ENCODE data around the gene PRR20A. TPM values are rescaled to one million over a fixed set of nuclear protein-coding genes. Genes with fewer than 3 reads are reported as not detected.

PRR20A gene
- total and polyA plus RNA-seq, 2 of the 4 experiments (the other 2 are of a cell fraction) = not detected

GRCh38 chr13:57138988-57139387 lies 1.7 kb upstream of the PRR20A start:
- Histone ChIP-seq H3K56ac (ENCODE audit: extremely low read depth, insufficient read depth, low read length) (no peak overlapping the region), H3K27me3 (ENCODE audit: control insufficient read depth, insufficient read depth, low read length) (no peaks in the 10 kb centered on the region), H4K8ac (ENCODE audit: low read depth in 2 of 2, low read length in 2 of 2) (no peak overlapping the region), H3K27ac (ENCODE audit: insufficient read depth, low read length) (no peak overlapping the region), H2BK5ac (ENCODE audit: low read depth, low read length, poor library complexity, severe bottlenecking) (no peak overlapping the region), H2AFZ (replicated peaks; ENCODE audit: low read length, poor library complexity) (no peak overlapping the region), H3K79me1 (ENCODE audit: low read depth in 1 of 2, low read length in 2 of 2) (no peaks in the 10 kb centered on the region), H3K4me3 (ENCODE audit: insufficient read depth, low read depth, low read length) (no peak overlapping the region), H3K4me2 (ENCODE audit: low read depth, low read length) (no peak overlapping the region), H3K4me1 (ENCODE audit: control insufficient read depth, insufficient read depth, low read length) (no peaks in the 10 kb centered on the region), H3K14ac (replicated peaks; ENCODE audit: low read depth, low read length) (no peak overlapping the region), H4K20me1 (ENCODE audit: insufficient read depth, low read length) (no peaks in the 10 kb centered on the region), H2BK15ac (ENCODE audit: low read depth, low read length) (no peak overlapping the region), H2AK5ac (ENCODE audit: low read depth, low read length) (no peak overlapping the region), H4K5ac (ENCODE audit: low read depth, low read length) (no peak overlapping the region), H2BK20ac (ENCODE audit: low read depth, low read length) (no peak overlapping the region), H2AK9ac (replicated peaks; ENCODE audit: low read depth, low read length, poor library complexity) (no peak overlapping the region), H3K23ac (ENCODE audit: low read depth, low read length) (no peak overlapping the region), H3K9me1 (ENCODE audit: insufficient read depth, low read length) (no peaks in the 10 kb centered on the region), H3K36me3 (ENCODE audit: control insufficient read depth, insufficient read depth, low read length) (no peaks in the 10 kb centered on the region), H2BK120ac (ENCODE audit: low read depth, low read length) (no peak overlapping the region), H3K9ac (ENCODE audit: low read depth, low read length) (no peak overlapping the region), H3K9me3 (ENCODE audit: control insufficient read depth, insufficient read depth, low read length) (0 out of 2 replicates have a peak, but pooled peaks cover 2% of the 10 kb centered on the region), H3K18ac (ENCODE audit: low read depth, low read length) (no peak overlapping the region), H4K91ac (ENCODE audit: insufficient read depth, low read depth, low read length) (no peak overlapping the region), H3K4ac (ENCODE audit: low read depth, low read length) (no peak overlapping the region)
- ATAC-seq (ENCODE audit: low read depth) (no peak), DNase-seq (no peak)
- no TSS peak for BruUV-seq (replicated peaks)
- TF ChIP-seq BHLHE40 (IDR thresholded peaks at IDR 0.05; ENCODE audit: low read depth, low read length) (no peak), NFE2L2 (IDR thresholded peaks at IDR 0.05; ENCODE audit: low read depth, low read length) (no peak), CHD1 (IDR thresholded peaks at IDR 0.05; ENCODE audit: low read depth, low read length) (no peak), FOS (IDR thresholded peaks at IDR 0.05; ENCODE audit: low read depth, low read length) (no peak), MXI1 (IDR thresholded peaks at IDR 0.05; ENCODE audit: borderline replicate concordance, low read depth, low read length) (no peak), RFX5 (IDR thresholded peaks at IDR 0.05; ENCODE audit: low read depth, low read length) (no peak), POLR2A (IDR thresholded peaks at IDR 0.05; ENCODE audit: low read depth, low read length) (no peak), CEBPB (IDR thresholded peaks at IDR 0.05; ENCODE audit: low read depth, low read length) (no peak), MAFK (IDR thresholded peaks at IDR 0.05; ENCODE audit: low read depth, low read length) (no peak), RAD21 (IDR thresholded peaks at IDR 0.05; ENCODE audit: low read length) (no peak), RCOR1 (IDR thresholded peaks at IDR 0.05; ENCODE audit: insufficient replicate concordance, low read length) (no peak), SMC3 (IDR thresholded peaks at IDR 0.05; ENCODE audit: low read depth, low read length) (no peak)
- TF ChIP-seq, protein P1, sequence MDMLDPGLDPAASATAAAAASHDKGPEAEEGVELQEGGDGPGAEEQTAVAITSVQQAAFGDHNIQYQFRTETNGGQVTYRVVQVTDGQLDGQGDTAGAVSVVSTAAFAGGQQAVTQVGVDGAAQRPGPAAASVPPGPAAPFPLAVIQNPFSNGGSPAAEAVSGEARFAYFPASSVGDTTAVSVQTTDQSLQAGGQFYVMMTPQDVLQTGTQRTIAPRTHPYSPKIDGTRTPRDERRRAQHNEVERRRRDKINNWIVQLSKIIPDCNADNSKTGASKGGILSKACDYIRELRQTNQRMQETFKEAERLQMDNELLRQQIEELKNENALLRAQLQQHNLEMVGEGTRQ (IDR thresholded peaks at IDR 0.05; ENCODE audit: low read depth, low read length) = no peak
- TF ChIP-seq, protein P2, sequence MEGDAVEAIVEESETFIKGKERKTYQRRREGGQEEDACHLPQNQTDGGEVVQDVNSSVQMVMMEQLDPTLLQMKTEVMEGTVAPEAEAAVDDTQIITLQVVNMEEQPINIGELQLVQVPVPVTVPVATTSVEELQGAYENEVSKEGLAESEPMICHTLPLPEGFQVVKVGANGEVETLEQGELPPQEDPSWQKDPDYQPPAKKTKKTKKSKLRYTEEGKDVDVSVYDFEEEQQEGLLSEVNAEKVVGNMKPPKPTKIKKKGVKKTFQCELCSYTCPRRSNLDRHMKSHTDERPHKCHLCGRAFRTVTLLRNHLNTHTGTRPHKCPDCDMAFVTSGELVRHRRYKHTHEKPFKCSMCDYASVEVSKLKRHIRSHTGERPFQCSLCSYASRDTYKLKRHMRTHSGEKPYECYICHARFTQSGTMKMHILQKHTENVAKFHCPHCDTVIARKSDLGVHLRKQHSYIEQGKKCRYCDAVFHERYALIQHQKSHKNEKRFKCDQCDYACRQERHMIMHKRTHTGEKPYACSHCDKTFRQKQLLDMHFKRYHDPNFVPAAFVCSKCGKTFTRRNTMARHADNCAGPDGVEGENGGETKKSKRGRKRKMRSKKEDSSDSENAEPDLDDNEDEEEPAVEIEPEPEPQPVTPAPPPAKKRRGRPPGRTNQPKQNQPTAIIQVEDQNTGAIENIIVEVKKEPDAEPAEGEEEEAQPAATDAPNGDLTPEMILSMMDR (conservative IDR thresholded peaks at IDR 0.05; ENCODE audit: low read depth, low read length) = no peak
- in situ Hi-C loops (cut with MboI; ENCODE audit: low sequenced_read_pairs) (no loop called here), intact Hi-C loops (cut with micrococcal nuclease) (no loop called here), dilution Hi-C loops (cut with HindIII; ENCODE audit: low sequenced_read_pairs, unreplicated experiment) (no loop called here)
- WGBS, 2 experiments (ENCODE audit: extremely low coverage in 2 of 2, insufficient read length in 1 of 2) = no CpG with 5 or more reads among the region's 5 CpGs
- POLR2A ChIA-PET (ENCODE audit: unreplicated experiment) = no interaction called here
- CTCF ChIA-PET = no interaction called here

Data from IMR-90 (cell line).